GM12892 (cell line): Measurements from ENCODE around the gene HSPA12A.

Experiments used
- POLR2A ChIP-seq: IDR thresholded peaks from 2 replicates; pipeline ENCODE4 v1.6.1; 2011; ENCODE audit warnings: low read depth, low read length, control low read depth
- POLR2AphosphoS5 ChIP-seq: IDR thresholded peaks from 2 replicates; pipeline ENCODE4 v1.6.1; 2011; ENCODE audit warnings: low read depth, low read length, control low read depth
- TAF1 ChIP-seq: IDR thresholded peaks from 2 replicates; pipeline ENCODE4 v1.6.1; 2011; ENCODE audit warnings: low read depth, mild to moderate bottlenecking, control low read depth, low read length, borderline replicate concordance

DNA sequence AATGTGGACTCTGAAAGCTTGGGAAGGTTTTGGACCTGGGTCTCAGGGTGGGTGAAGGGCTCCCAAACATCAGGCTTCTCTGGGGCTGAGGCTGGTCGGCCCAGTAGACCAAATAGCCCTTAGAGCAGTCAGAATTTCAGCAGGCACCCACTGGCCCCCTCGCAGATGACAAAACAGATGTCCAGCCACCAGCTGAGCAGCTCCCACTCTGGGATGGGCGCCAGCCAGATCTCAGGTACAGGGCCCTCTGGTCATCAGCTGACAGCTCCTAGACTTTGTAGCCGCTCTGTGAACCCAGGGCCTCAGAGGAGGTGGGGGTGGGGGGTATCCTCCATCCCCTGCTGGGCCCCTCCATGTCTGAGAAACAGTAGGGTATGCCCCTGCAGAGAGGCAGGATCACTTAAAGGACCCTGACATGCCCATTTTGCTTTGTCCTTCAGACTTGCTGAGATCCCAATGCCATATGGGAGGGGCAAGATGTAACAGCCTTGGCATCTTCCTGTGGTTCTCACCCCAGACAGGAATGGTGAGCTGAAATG is 26.5 kb downstream of the HSPA12A start:
- no peak for TF ChIP-seq TAF1
- TF ChIP-seq POLR2A: no peak
- TF ChIP-seq POLR2AphosphoS5: no peak
